ENCODE data around the gene CPD.

CPD gene

DNA sequence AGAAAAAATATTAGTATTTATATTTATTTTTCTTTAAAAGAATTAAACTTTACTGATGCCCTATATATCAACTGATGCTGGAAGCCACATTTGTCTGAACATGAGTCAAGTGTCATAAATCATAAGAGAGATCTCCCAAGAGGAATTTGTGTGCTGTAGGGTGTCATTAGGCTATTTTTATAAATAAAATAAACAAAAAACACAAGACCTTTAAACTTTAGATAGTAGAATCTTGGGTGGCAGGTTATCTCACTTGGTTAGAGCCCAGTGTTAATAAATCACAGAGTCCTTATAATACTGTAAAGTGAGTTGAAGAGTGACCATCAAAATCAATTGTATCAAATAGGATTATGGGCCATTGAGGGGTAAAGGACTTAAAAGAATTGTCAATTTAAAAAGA lies 21.3 kb upstream of the CPD start:
- DNase-seq, result no peak

GRCh38 chr17:30358055-30358760 lies 20.5 kb upstream of the CPD start:
- no peak for DNase-seq

DNA sequence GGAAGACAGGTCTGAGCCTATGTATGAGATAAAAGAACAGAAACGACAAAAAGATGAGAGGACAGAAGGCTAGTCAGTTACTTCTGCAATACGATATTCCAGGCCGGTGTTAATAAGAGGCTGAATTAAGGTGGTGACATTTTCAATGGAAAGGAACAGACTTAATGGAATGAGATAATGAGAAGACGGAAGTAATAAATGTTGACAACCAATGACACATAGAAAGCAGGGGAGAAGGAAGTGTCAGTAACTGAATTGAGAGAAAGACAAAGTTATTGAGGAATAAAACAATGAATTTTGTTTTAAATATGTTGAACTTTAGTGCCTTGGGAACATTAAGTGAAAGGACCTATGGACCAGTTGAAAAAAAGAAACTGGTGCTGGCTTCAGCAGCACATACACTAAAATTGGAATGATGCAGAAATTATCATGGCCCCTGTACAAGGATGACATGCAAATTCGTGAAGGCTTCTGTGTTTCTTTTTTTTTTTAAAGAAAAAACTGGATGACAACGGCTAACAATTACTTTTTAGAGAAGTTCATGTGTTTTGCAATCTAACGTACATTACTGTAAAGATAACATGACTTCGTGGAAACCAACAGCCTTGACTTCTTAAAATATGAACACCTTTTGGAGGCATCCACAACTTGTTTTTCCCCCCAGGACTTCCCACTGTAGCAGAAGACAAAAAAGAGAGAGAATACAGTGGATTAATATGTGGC lies 18.5 kb upstream of the CPD start:
- DNase-seq, result no peak

GRCh38 chr17:30361766-30362279 lies 16.9 kb upstream of the CPD start:
- no peak for DNase-seq

DNA sequence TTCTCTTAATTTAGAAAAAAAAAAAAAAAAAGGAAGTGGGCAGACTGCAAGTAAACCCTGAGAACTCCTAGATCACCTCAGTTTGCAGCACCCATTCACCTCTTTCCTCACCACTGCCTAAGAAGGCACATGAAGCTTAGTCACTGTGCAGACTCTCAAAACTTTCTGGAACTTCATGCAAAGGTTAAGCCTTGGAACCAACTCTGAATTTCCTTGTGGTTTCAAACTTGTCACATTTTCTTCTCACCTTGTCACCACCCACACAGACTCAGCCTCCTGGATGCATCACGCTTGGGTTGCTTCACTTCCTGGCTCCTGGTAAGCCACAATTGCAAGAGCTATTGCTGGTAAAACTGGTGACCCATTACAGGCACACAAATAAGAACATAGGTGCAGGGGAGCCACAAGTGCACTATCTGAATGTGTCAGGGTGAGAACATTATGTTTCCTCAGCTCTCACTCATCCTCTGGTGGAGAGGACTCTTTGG lies 15.0 kb upstream of the CPD start:
- DNase-seq, result no peak

- no peak for DNase-seq
Measured at GRCh38 chr17:30366536-30366935, 12.2 kb upstream of the CPD start.

DNA sequence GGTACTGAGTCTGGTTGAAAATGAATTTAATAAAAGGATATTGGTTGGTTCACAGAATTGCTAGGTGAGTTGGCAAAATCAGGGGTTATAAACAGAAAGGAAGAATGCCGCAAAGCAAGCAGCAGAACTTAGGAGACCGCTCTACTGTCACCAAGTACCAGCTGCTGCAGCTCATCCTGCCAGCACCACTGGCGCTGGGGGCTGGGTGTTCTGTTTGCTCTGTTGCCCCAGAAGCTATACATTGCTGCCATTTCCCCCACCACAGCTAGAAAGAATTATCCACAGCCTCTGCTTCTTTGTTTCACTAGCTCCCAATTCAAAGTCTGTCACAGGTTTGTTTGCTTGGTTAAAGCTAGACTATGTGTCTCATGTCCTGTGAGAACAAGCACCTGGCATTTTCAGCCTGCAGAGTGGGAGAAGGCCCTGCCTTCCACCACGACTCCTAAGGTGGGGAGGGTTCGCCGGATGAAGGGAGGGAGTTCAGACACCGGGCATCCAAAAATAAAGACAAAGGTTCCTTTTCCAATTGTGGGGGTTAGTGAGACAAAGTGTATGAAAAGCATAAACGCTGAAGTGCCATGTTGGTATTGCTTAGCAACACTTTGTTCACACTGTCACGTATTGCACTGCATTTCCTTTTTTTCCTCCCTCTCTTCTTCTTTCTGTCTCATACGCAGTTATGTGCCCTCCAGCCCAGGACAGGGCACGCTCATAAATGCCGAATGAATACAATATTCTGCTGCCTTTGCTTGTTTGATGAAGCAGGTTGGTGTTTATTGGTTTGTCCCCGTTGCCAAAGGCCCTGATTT lies 9.6 kb upstream of the CPD start:
- no peak for DNase-seq

DNA sequence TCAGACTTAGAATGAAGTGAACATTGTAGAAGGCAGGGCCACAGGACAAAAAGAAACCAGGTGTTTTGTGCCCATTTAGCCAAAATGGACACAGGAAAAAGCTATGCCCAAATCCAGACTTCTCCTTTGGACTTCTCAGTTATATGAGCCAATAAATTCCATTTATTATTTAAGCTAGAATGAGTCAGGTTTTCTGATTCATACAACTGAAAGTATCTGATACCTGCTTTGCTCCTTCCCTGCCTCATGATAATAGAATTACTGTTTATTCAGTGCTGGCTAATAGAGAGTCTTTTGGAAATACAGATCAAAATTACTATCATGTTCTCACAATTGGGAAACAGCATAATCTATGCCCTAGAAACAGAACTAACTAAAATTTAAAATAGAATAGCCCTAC lies 8.7 kb upstream of the CPD start:
- no peak for DNase-seq

GRCh38 chr17:30372755-30373154 lies 6.0 kb upstream of the CPD start:
- DNase-seq, result no peak

DNA sequence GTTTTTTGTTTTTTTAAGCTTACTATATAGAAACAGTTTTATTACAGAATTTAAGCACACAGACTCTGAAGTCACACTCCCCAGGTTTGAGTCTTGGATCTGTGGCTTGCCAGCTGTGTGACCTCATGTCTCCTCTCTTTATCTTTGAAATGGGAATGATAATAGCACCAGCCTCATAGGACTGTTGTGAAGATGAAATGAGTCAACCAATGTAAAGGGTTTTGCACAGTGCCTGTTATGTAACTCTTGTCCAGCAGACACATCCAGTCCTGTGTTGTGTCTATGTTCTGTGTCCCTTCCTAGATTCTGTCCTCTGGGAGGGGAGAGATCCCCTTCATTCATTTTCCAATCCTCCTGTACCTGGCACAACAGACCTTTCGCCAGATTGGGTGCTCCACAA lies 3.1 kb upstream of the CPD start:
- no peak for DNase-seq

- DNase-seq, result peak; percentile 27
Measured at GRCh38 chr17:30376621-30377452, 1.9 kb upstream of the CPD start.

GRCh38 chr17:30377574-30378240 lies 1.0 kb upstream of the CPD start:
- no peak for DNase-seq

DNA sequence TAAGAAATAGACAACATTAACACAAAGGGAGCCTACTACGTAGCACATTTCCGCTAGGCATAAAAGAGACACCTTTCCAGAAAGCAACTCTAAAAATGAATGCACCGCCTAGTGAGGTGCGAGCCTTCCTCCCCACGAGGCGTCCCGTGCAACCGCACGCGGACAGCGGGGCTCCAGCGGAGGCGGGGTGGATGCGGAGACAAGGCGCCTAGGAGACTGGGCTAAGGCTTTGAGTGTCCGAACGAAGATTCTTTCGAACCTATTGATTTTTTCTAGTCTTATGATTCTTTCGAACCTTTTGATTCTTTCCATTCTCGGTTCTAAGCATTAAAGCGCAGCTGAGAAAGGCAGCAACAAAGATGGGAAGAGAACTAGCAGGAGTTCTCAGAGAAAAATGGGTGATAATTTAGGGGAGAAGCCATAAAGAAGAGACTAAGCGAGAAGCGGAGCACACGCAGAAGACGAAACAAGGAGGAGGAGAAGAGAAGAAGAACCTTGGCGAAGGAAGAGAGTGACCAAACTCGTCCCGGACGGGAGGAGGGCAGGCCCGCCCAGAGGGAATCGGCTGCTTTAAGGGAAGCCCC lies 394 bp upstream of the CPD start:
- peak; percentile 84 for DNase-seq

DNA sequence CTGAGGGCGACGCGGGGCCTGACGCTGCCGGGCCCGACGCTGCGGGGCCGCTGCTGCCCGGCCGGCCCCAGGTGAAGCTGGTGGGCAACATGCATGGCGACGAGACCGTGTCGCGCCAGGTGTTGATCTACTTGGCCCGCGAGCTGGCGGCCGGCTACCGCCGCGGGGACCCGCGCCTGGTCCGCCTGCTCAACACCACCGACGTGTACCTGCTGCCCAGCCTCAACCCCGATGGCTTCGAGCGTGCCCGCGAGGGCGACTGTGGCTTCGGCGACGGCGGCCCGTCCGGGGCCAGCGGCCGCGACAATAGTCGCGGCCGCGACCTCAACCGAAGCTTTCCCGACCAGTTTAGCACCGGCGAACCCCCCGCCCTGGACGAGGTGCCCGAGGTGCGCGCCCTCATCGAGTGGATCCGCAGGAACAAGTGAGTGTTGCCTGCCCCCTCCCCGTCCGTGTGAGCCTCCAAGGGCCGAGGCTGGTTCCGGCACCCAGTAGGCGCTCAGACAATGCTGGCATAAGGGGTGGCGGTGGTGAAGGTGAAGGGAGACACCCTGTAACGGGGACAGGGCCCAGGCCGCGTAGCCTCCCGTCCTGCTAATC lies 676 bp downstream of the CPD start:
- DNase-seq, result no peak

DNA sequence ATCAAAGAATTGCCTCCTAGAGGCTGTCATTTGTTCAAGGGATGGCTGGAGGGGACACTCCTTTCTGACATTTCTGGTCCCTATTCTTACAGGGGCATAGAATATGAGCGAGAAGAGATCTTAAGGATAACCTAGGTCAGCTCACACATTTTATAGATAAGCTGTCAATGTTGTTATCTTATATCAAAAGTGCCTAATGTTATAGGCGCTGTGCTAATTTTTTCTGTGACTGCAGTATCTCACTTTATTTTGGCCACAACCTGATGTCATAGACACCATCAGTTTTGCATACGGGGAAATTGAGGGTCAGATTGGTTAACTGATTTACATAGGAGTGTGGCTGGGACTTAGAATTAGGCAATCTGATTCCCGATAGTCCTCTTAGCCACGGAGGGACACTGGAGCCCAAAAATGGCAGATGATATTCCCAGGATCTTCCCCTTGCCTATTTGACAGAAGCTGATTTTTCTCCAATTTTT lies 1.2 kb downstream of the CPD start:
- DNase-seq, result peak; percentile 27

- no peak for DNase-seq
Measured at GRCh38 chr17:30380643-30381339, 2.1 kb downstream of the CPD start.

DNA sequence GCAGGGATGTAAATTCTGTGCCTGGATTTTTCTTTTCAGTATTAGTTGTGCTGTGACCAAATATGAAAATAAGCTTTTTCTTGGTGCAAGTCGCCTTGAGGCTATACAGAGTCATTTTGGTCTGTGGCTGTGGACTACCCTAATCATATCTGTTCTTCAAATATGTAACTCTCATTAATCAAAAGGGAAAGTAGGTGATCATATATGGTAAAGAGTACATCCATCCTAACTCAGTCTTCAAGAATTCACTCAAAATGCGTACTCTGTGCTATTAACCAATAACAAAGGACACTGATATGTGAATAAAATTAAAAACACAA lies 2.6 kb downstream of the CPD start:
- no peak for DNase-seq

- no peak for DNase-seq
Measured at GRCh38 chr17:30382345-30382744, 3.6 kb downstream of the CPD start.

- DNase-seq, result no peak
Measured at GRCh38 chr17:30388321-30389179, 9.8 kb downstream of the CPD start.
